ENCODE measurements around the gene DSP.

DSP gene

DNA sequence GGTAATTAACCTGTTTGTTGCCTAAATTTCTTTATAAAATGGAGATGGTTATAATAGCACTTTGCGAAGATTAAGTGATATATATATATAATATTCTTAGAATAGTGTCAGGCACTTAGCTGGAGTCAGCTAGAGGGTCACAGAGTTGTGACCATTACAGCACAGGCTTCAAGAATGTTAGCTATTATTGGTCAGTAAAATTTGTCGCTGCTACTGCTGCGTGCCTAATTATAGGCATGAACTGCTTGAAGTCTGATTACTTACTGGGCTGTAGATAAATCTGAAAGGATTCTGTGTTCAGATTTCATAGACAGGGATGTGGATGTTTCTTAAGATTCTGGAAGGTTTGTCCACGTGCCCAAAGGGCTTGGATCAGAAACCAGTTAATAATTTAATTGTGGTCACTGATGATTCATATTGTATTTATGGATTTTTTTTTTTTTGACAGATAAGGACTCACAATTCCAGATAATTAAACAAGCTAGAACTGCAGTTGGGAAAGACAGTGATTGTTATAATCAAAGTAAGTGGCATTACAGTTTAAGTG, 53.2 kb downstream of the DSP start:
- no peak for DNase-seq

DNA sequence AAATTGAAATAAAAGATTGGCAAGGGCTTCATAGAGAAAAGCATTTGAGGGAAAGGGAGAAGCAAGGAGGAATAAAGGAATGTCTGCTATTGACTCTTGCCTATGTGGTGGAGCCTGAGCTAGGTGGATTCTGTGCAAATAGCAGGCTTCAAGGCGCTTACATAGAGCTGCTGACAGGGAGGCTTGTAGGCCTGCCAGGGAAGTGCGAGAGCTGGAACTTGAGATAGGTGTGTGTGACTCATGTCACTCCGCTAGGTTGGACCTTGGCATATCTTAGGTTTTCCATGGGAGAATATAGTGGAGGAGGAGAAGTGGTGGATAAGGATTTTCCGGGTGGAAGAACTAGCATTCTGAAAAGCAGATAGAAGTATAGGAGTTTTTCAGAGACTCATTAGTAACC, 62.5 kb downstream of the DSP start:
- no peak for DNase-seq

DNA sequence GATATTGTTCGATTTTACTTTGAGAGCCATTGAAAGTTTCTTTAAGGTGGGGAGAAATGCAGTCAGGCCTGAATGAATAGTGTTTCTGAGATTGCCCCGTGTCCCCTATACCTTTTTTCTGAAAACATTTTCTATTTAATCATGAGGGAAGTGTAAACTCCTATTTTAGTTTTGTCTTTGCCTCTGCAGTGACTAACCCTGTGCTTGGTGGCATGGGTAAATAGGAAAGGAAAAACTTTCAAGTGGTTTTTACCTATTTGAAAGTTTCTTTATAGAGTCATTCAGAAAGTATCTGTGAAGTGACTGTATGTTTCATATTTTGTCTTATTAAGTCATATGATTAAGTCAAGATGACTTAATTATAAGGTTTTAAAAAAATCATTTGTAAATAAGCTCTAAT, 63.0 kb downstream of the DSP start:
- DNase-seq, result no peak

DNA sequence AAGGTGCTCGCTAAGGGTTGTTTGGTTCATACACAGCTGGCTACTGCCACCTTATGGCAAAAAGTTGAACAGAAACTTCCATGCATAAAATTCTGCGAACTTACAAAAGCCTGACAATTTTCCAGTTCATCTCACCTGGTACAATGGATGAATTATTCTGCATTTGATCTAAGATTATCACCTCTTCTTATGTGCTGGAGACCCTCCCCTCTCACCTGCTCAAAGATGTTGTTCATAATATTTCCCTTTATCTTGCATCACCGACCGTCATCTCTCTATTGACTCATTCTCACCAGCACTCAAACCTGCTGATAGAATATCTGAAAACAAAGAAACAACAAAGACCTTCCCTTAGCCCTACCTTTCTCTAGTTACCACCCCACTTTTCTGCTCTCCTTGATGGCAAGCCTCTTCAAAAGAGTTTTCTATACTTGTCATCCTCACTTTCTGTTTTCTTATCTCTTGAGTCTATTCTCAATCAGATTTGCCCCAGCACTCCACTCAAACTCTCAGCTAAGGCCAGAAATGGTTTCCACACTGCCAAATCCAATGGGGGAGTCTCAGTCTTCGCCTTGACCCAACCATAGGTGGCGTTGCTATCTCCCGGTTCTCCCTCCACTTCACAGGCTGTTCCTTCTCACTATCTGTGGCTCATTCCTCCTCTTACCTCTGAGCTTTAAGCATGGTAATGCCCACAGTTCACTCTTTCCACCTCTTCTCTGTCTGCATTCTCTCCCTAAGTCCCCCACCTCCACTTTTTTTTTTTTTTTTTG, 74.3 kb downstream of the DSP start:
- DNase-seq, result peak; percentile 74

DNA sequence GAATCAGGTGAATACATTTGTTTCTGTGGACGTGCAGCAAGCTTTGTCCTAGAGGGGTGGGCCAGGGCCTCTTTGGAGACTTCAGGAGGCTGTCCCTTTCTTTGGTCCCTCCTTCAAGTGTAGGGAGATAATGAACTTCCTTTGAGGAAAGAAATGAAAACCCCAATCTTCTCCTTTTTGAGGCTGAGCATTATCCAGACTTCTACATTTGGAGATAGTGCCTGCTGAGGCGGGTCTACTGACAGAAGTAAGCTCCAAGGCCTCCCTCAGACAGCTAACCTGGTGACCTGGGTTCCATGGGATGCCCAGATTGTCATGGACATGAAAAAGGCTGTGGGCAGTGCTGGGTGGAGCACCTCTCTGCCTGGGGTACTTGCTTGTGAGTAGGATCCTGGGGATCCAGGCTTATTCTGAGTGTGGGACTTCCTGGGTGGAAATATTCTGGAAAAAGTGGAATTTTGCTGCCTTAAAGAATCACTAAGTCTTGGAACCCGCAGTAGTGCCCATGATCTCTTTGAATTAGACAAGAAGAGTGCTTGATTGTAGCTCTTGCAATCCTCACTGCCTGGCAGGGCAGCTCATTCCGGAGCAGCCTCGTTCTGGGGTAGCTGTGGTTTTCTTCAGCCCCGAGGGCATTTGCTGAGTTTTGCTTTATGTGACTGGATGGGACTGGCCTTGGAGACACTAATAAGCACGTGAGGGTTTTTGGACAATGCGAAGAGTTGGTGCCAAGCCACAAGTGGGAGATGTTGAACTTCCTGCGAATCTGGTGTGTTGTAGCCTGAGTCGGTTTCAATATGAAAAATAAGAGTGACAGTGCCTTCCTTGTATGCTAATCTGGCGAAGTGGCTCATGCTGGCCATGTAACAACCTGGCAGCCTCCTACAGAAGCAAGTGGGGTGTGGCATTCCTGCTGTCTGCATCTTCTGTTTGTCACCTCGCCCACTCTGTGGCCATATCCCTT, 76.6 kb downstream of the DSP start:
- no peak for DNase-seq

DNA sequence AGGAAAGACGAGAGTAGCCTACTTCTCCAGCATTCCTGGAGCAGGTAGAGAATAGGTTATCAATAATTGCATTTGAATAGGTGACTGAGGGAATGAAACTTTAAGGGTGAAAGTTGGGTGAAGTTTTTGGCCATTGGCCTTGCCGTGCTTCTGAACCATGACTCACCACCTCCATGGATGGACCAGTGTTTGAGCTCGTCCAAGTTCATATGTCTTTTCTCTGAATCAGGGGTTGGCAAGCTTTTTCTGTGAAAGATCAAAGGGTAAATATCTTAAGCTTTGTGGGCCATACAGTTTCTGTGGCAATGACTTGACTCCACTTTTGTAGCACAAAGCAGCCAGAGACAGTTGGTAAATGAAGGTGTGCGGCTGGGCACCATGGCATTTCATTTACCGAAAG, 80.3 kb downstream of the DSP start:
- DNase-seq, result no peak

DNA sequence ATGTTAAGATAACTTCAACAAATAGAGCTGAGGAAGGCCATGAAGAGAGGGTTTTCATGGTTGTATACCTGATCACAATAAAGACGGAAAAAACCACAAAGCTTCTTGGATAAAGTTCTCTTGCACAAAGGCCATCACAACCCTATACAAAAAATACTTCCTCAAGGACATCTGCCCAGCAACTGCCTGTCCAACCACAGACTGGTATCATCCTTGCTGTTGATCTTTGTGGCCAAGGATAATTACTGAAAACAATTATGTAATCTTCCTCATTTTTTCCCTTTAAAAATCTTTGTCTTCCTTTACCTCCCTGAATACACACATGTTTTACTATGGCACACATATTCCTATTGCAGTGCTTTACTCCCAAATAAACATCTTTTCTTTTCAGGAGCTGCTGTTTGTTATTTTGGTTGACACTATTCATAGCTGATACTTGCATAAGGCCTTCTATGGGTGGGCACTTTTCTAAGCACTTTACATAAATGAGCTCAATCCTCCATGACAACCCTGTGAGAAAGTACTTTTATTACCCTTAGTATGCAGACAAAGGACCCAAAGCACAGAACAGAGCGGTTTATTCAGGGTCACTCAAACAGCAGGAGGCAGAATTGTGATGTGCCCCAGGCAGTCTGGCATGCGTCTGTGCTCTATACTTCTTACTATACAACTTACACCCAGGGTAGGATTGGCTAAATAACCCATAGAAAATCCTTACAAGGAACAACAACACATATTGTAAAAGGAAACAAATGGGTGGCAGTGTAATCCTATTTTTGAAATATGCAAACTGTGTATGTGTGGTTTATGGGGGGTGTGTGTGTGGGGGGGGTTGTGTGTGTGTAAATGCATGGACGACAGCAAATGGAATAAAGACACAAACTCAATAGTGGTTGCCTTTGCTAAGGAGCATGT, 83.6 kb downstream of the DSP start:
- DNase-seq, result no peak

- no peak for DNase-seq
Observed at GRCh38 chr6:7628479-7628878, 87.0 kb downstream of the DSP start.

GRCh38 chr6:7628909-7629308, 87.4 kb downstream of the DSP start:
- no peak for DNase-seq

DNA sequence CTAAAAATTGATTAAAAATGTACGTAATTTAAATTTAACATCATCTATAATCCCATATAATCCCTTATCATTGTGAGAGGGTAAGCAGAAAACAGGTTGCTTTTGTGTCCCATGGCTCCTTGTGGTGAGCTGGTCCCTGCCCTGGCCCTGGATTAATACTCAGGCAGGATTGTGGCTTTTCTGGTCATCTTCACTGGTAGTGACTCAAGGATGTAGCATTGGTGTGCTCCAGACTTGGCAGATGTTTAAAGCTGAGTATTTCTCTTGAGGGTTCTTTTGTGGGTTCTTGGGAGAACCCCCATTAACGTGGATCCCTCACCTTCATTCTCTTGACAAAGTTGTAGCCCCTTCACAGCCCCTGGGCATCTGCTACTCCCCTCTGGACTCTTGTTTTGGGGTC, 87.8 kb downstream of the DSP start:
- no peak for DNase-seq

- no peak for DNase-seq
Observed at GRCh38 chr6:7630792-7631191, 89.3 kb downstream of the DSP start.

GRCh38 chr6:7631466-7631865, 90.0 kb downstream of the DSP start:
- DNase-seq, result no peak

GRCh38 chr6:7632501-7633290, 91.2 kb downstream of the DSP start:
- no peak for DNase-seq

GRCh38 chr6:7633361-7633760, 91.9 kb downstream of the DSP start:
- no peak for DNase-seq

GRCh38 chr6:7636151-7636550, 94.7 kb downstream of the DSP start:
- no peak for DNase-seq

Data from NCI-H1694 treated with DMSO at 0.1 percent for 48 hours (cell line).